HCT116 (cell line): ENCODE measurements around the gene HPRT1. TPM values are rescaled to one million over a fixed set of nuclear protein-coding genes. Genes with fewer than 3 reads are reported as not detected.

Experiments
- ATAC-seq: fragments of 200-7000 bp; cut with Tn5 transposase; 2 replicates; pipeline ENCODE4 v1.9.1; 2020; ENCODE audit warnings: mild to moderate bottlenecking, moderate library complexity
- BruUV-seq: library from RNA; stranded (reverse); fragments of 400-500 nt; replicated peaks from 2 replicates; lab custom pipeline; 2021; lab: Mats Ljungman, UMichigan
- CTCF ChIA-PET: fragments of 300-600 bp; sonication (Branson Sonifier 250); formaldehyde crosslinking; loops from one replicate; lab custom pipeline; 2021; ENCODE audit warnings: antibody characterized with exemption; lab: Charles Lee
- POLR2A ChIA-PET: fragments of 300-600, 350-600 bp; sonication (Branson Sonifier 250); formaldehyde crosslinking; loops from one replicate; lab custom pipeline; 2021; ENCODE audit warnings: antibody characterized with exemption; lab: Charles Lee
- RAD21 ChIA-PET, 2 experiments: fragments of 300-600 bp; sonication (Branson Sonifier 250); formaldehyde crosslinking; loops; one replicate each; lab custom pipeline; 2023; ENCODE audit warnings: low total read pairs in 2 of 2; ENCODE audit not compliant: uncharacterized antibody in 2 of 2, unreplicated experiment in 2 of 2, low non-redundant PET in 1 of 2; lab: Charles Lee
- DNase-seq: peaks from one replicate; pipeline ENCODE4 v3.0.0-alpha.2; 2010; ENCODE audit warnings: low read depth, low spot score
- H2AFZ ChIP-seq: fragments of 200-600 bp; shearing (Covaris generic), sonication (generic); 2 replicates; pipeline ENCODE4 v1.6.1; 2017; ENCODE audit warnings: low read depth, mixed run types, mixed read lengths, antibody characterized with exemption, low read length; ENCODE audit not compliant: poor library complexity, severe bottlenecking
- H3K27ac ChIP-seq: 2 replicates; pipeline ENCODE4 v1.5.1; 2012; ENCODE audit warnings: low read depth, low read length
- H3K27me3 ChIP-seq: fragments of 200-600 bp; sonication (generic); 2 replicates; pipeline ENCODE4 v1.6.1; 2016; ENCODE audit warnings: mixed run types, low read length, mixed read lengths; ENCODE audit not compliant: insufficient read depth
- H3K36me3 ChIP-seq, 2 experiments: fragments of 200-500 bp in 1 of 2; fragments of 200-600 bp in 1 of 2; sonication (Bioruptor generic) in 1 of 2; sonication (generic) in 1 of 2; 2 replicates each; pipeline versions ENCODE4 v1.5.1 to v1.6.1; 2014 to 2016; ENCODE audit warnings: low read length in 2 of 2, inconsistent platforms in 1 of 2, mixed read lengths in 1 of 2, mixed run types in 1 of 2; ENCODE audit not compliant: insufficient read depth in 2 of 2, control insufficient read depth in 1 of 2
- H3K4me1 ChIP-seq, 2 experiments: fragments of 200-600 bp in 1 of 2; sonication (generic) in 1 of 2; 2 replicates each; pipeline versions ENCODE4 v1.5.1 to v1.6.1; 2012 to 2017; ENCODE audit warnings: low read length in 2 of 2, inconsistent platforms in 1 of 2, mild to moderate bottlenecking in 1 of 2, mixed read lengths in 1 of 2, mixed run types in 1 of 2, moderate library complexity in 1 of 2; ENCODE audit not compliant: insufficient read depth in 2 of 2, control insufficient read depth in 1 of 2
- H3K4me2 ChIP-seq: fragments of 200-600 bp; sonication (generic); 2 replicates; pipeline ENCODE4 v1.6.1; 2017; ENCODE audit warnings: mixed run types, low read length, mixed read lengths
- H3K4me3 ChIP-seq, 2 experiments: fragments of 200-600 bp in 1 of 2; sonication (generic) in 1 of 2; replicated peaks in 1 of 2; 2 replicates each; pipeline ENCODE4 v1.5.1; 2011 to 2016; ENCODE audit warnings: low read length in 2 of 2, control low read depth in 1 of 2, low read depth in 1 of 2, mild to moderate bottlenecking in 1 of 2, mixed read lengths in 1 of 2, mixed run types in 1 of 2
- H3K79me2 ChIP-seq: fragments of 200-600 bp; sonication (generic); 2 replicates; pipeline ENCODE4 v1.6.1; 2017; ENCODE audit warnings: mild to moderate bottlenecking, mixed run types, low read length, moderate library complexity, mixed read lengths; ENCODE audit not compliant: insufficient read depth
- H3K9ac ChIP-seq: fragments of 200-600 bp; sonication (generic); 2 replicates; pipeline ENCODE4 v1.6.1; 2016; ENCODE audit warnings: low read length, mixed read lengths
- H3K9me2 ChIP-seq: fragments of 200-600 bp; sonication (generic), shearing (Covaris generic); 2 replicates; pipeline ENCODE4 v1.6.1; 2017; ENCODE audit warnings: mixed run types, mild to moderate bottlenecking, moderate library complexity; ENCODE audit not compliant: insufficient read depth
- H3K9me3 ChIP-seq, 2 experiments: fragments of 200-500 bp in 1 of 2; fragments of 200-600 bp in 1 of 2; sonication (Bioruptor generic) in 1 of 2; sonication (generic) in 1 of 2; 2 replicates each; pipeline ENCODE4 v1.6.1; 2014 to 2017; ENCODE audit warnings: low read length in 2 of 2, mixed read lengths in 2 of 2, inconsistent platforms in 1 of 2, low read depth in 1 of 2, mild to moderate bottlenecking in 1 of 2, mixed run types in 1 of 2, moderate library complexity in 1 of 2; ENCODE audit not compliant: control insufficient read depth in 1 of 2, insufficient read depth in 1 of 2
- H4K20me1 ChIP-seq: fragments of 200-600 bp; sonication (generic), shearing (Covaris generic); 2 replicates; pipeline ENCODE4 v1.6.1; 2017; ENCODE audit warnings: mixed run types, mild to moderate bottlenecking, moderate library complexity; ENCODE audit not compliant: insufficient read depth
- CTCF ChIP-seq, 3 experiments: fragments of 200-600 bp in 1 of 3; sonication (generic) in 1 of 3; IDR thresholded peaks in 2 of 3; conservative IDR thresholded peaks in 1 of 3; 2 replicates each; pipeline ENCODE4 v1.5.1; 2012 to 2017; ENCODE audit warnings: low read depth in 2 of 3, low read length in 2 of 3, antibody characterized with exemption in 1 of 3, borderline replicate concordance in 1 of 3, control low read depth in 1 of 3, mild to moderate bottlenecking in 1 of 3, mixed read lengths in 1 of 3, mixed run types in 1 of 3, moderate library complexity in 1 of 3; ENCODE audit not compliant: insufficient read depth in 1 of 3
- POLR2AphosphoS5 ChIP-seq: IDR thresholded peaks from 2 replicates; pipeline ENCODE4 v1.6.1; 2011; ENCODE audit warnings: mild to moderate bottlenecking, low read depth, low read length, moderate library complexity
- YY1 ChIP-seq: IDR thresholded peaks from 2 replicates; pipeline ENCODE4 v1.6.1; 2011; ENCODE audit warnings: low read length, low read depth, moderate library complexity, mild to moderate bottlenecking; ENCODE audit not compliant: insufficient replicate concordance; ENCODE audit errors: extremely low read depth
- ZBTB33 ChIP-seq: IDR thresholded peaks from 2 replicates; pipeline ENCODE4 v1.6.1; 2011; ENCODE audit warnings: mild to moderate bottlenecking, low read length, moderate library complexity; ENCODE audit not compliant: insufficient replicate concordance; ENCODE audit errors: extremely low read depth
- intact Hi-C: fragments of 100-400 bp; cut with micrococcal nuclease; formaldehyde crosslinking; loops from 2 replicates; pipeline ENCODE4 v1.10.0; 2022
- total RNA-seq: library from RNA; stranded (reverse); gene quantifications from one replicate; pipeline ENCODE4 v1.2.1, GENCODE V29; 2021; ENCODE audit not compliant: unreplicated experiment

The HPRT1 gene
- total RNA-seq, 1 experiment from 2014 or later = 57.8 TPM

DNA sequence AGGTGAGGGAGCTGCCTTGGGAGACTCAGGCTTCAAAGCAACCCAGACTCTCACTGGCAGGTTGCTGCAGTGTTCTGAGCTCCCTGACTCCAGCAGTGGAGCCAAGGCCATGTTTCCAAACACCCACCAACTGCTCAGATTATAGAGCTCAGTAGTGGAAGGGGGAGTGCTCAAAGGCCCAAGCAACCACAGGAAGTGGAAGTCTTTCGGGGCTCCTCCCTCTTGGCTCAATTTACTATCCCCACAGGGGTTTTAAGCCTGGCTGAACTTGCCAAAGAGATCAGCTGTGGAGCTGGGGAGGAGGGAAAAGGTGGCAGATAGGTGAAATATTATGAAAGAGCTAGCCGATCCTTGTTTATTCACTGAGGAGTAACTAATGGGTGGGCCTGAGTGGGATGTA is 82.5 kb downstream of the HPRT1 start (continued):
- no peak for TF ChIP-seq CTCF (IDR thresholded peaks at IDR 0.05 in 2 of 3, conservative IDR thresholded peaks at IDR 0.05 in 1 of 3; ENCODE audit: borderline replicate concordance in 1 of 3, insufficient read depth in 1 of 3, low read depth in 2 of 3, low read length in 2 of 3)
- no peak for TF ChIP-seq ZBTB33
- TF ChIP-seq YY1 = no peak
- TF ChIP-seq, all 23 proteins: peak for 0

DNA sequence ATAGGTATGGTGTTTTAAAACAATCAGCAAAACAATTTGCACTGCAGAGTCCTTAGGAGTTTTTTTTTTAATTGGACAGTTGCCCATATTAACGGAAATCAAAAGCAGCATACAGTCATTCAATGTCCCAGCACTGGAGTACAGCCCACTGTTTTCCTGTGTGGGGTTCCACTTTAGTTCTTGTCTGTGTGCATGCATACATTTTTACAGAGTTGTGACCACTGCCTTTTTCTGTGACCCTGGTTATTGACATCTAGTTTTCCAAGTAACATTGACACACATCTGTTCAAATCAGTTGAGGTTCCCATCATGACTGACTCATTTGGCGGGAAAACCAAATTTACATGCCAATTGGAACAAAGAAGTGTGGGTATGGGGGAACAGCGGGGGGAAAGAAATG is 83.3 kb downstream of the HPRT1 start:
- TF ChIP-seq POLR2AphosphoS5 = no peak
- BruUV-seq = no TSS peak
- RAD21 ChIA-PET = no interaction called here

More for the DNA sequence above, 83.3 kb downstream of the HPRT1 start:
- no peaks in the 10 kb centered on the region for H3K9me3 ChIP-seq
- H3K79me2 ChIP-seq = no peaks in the 10 kb centered on the region
- intact Hi-C loops = no loop called here
- no peaks in the 10 kb centered on the region for H3K36me3 ChIP-seq
- H3K4me1 ChIP-seq = peaks cover 0 to 9% of the 10 kb centered on the region in 2 experiments; a peak in 2 of 4 replicates
- CTCF ChIA-PET = no interaction called here
- H3K27ac ChIP-seq = no peak overlapping the region
- no peak for DNase-seq
- H3K27me3 ChIP-seq = 0 out of 2 replicates have a peak, but pooled peaks cover 10% of the 10 kb centered on the region
- no peak overlapping the region for H2AFZ ChIP-seq
- no peaks in the 10 kb centered on the region for H4K20me1 ChIP-seq
- no peak overlapping the region for H3K4me3 ChIP-seq
- no peaks in the 10 kb centered on the region for H3K9me2 ChIP-seq
- H3K9ac ChIP-seq = no peak overlapping the region
- H3K4me2 ChIP-seq = no peak overlapping the region
- no peak for ATAC-seq
- POLR2A ChIA-PET = interaction anchor here (0.6 kb wide), 1 partner anchor 95 kb away, joined by 5 read pairs; no protein-coding TSS in a partner anchor
